Mesendoderm (in vitro differentiated cells): Measurements from ENCODE around the gene MYO15A.

Experiments
- DNase-seq: peaks from one replicate; pipeline ENCODE4 v3.0.0; 2013
- H2AK5ac ChIP-seq: 2 replicates; pipeline ENCODE4 v1.6.1; 2013; ENCODE audit warnings: low read length, inconsistent platforms
- H2BK120ac ChIP-seq: 2 replicates; pipeline ENCODE4 v1.6.1; 2013; ENCODE audit warnings: low read depth, mild to moderate bottlenecking, low read length, moderate library complexity, mixed read lengths
- H2BK15ac ChIP-seq: replicated peaks from 2 replicates; pipeline ENCODE4 v1.6.1; 2013; ENCODE audit warnings: low read depth, mild to moderate bottlenecking, moderate library complexity
- H2BK5ac ChIP-seq: 2 replicates; pipeline ENCODE4 v1.6.1; 2013; ENCODE audit warnings: low read length, inconsistent platforms
- H3K18ac ChIP-seq: 2 replicates; pipeline ENCODE4 v1.6.1; 2013; ENCODE audit warnings: mild to moderate bottlenecking, low read length, mixed read lengths
- H3K23ac ChIP-seq: one replicate; pipeline ENCODE4 v1.6.1; 2013; ENCODE audit warnings: low read length
- H3K27ac ChIP-seq: 2 replicates; pipeline ENCODE4 v1.5.1; 2013; ENCODE audit warnings: low read depth, mild to moderate bottlenecking, inconsistent platforms, low read length, moderate library complexity
- H3K27me3 ChIP-seq: 2 replicates; pipeline ENCODE4 v1.6.1; 2013; ENCODE audit warnings: low read length, control low read depth, mild to moderate bottlenecking, inconsistent platforms; ENCODE audit not compliant: insufficient read depth, poor library complexity
- H3K36me3 ChIP-seq: 2 replicates; pipeline ENCODE4 v1.6.1; 2013; ENCODE audit warnings: low read length, inconsistent platforms; ENCODE audit not compliant: control insufficient read depth, insufficient read depth
- H3K4ac ChIP-seq: one replicate; pipeline ENCODE4 v1.6.1; 2013; ENCODE audit warnings: low read depth, mild to moderate bottlenecking, low read length, moderate library complexity
- H3K4me1 ChIP-seq: 2 replicates; pipeline ENCODE4 v1.6.1; 2013; ENCODE audit warnings: low read depth, low read length, inconsistent platforms; ENCODE audit not compliant: control insufficient read depth
- H3K4me2 ChIP-seq: 2 replicates; pipeline ENCODE4 v1.6.1; 2013; ENCODE audit warnings: low read length
- H3K4me3 ChIP-seq: 2 replicates; pipeline ENCODE4 v1.5.1; 2013; ENCODE audit warnings: mild to moderate bottlenecking, low read length
- H3K56ac ChIP-seq: one replicate; pipeline ENCODE4 v1.6.1; 2013; ENCODE audit warnings: low read length
- H3K79me1 ChIP-seq: 2 replicates; pipeline ENCODE4 v1.6.1; 2013; ENCODE audit warnings: low read length, inconsistent platforms
- H3K79me2 ChIP-seq: 2 replicates; pipeline ENCODE4 v1.6.1; 2013; ENCODE audit warnings: mild to moderate bottlenecking, low read length; ENCODE audit not compliant: control insufficient read depth, insufficient read depth
- H3K9ac ChIP-seq: 2 replicates; pipeline ENCODE4 v1.6.1; 2013; ENCODE audit warnings: low read length, inconsistent platforms
- H4K5ac ChIP-seq: one replicate; pipeline ENCODE4 v1.6.1; 2013; ENCODE audit warnings: low read length
- H4K8ac ChIP-seq: one replicate; pipeline ENCODE4 v1.6.1; 2013; ENCODE audit warnings: low read depth, mild to moderate bottlenecking, control low read depth, low read length, moderate library complexity
- WGBS: extraction: QIAGEN DNeasy Blood & Tissue Kit; methylation state at CpG from one replicate; pipeline ENCODE4 v1.1.7; 2013; ENCODE audit warnings: low lambda C conversion rate, missing lambda C conversion rate; ENCODE audit not compliant: insufficient coverage; ENCODE audit errors: extremely low coverage; 5-methylcytosine and 5-hydroxymethylcytosine counted together

MYO15A gene

DNA sequence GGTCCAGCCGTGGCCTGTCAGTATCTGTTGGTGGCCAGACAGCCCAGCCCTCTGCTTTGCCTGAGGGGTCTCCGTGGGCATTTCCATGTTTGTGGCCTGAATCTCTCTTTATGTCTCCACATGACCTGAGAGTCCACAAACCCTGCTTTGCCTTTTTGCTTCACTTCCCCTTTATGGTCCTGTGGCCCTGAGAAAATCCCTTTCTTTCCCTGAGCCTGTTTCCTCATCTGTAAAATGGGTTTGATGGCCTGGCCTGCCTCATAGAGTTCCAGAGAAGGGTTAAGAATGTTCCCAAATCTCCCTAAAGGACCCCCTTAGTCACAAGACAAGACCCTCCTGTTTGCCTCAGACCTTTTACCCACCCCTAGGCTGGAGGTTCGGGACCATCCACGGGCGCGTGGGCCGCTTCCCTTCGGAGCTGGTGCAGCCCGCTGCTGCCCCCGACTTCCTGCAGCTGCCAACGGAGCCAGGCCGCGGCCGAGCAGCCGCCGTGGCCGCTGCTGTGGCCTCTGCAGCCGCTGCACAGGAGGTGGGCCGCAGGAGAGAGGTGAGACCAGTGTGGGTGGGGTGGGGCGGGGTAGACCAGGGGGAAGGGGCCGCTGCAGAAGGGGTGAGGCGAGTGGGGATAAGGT lies 48.9 kb downstream of the MYO15A start:
- no CpG with 5 or more reads among the region's 22 CpGs for WGBS
- H3K4me3 ChIP-seq: no peak overlapping the region
- peak overlapping the region; percentile 17 for H3K56ac ChIP-seq
- H3K23ac ChIP-seq: no peak overlapping the region
- no peaks in the 10 kb centered on the region for H3K4me1 ChIP-seq
- H2AK5ac ChIP-seq: no peak overlapping the region
- H3K9ac ChIP-seq: no peak overlapping the region
- no peaks in the 10 kb centered on the region for H3K79me1 ChIP-seq
- no peak overlapping the region for H2BK120ac ChIP-seq
- no peaks in the 10 kb centered on the region for H3K36me3 ChIP-seq
- H2BK5ac ChIP-seq: no peak overlapping the region
- H2BK15ac ChIP-seq: no peak overlapping the region
- H3K18ac ChIP-seq: peak overlapping the region; percentile 12
- peak overlapping the region; percentile 5 for H4K8ac ChIP-seq
- no peaks in the 10 kb centered on the region for H3K79me2 ChIP-seq
- H3K27me3 ChIP-seq: no peaks in the 10 kb centered on the region
- H3K27ac ChIP-seq: no peak overlapping the region
- no peak overlapping the region for H3K4me2 ChIP-seq
- DNase-seq: no peak
- no peak overlapping the region for H3K4ac ChIP-seq
- no peak overlapping the region for H4K5ac ChIP-seq

DNA sequence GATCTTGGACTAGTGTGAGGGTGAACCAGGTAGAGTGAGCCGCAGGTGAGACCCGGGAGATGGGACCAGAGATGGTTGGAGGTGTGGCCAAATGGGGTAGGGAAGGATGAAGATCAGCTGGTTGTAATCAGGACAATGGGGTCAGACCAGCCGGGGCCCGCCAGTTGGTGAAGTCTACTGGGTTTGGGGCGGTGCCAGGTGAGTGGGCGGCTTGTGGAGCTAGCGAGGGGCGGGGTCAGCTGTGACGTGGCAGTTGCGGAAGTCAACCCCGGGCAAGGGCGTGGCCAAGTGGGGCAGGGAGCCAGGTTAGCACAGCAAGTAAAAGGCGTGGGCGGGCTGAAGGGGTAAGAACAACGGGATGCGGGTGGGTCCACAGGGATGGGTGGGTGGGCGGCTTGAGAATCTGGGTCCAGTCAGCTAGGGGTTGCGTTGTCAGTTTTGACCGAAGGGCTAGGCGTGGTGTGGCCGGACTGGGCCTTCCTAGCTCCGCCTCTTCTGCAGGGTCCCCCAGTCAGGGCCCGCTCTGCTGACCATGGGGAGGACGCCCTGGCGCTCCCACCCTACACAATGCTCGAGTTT lies 49.6 kb downstream of the MYO15A start:
- H3K23ac ChIP-seq: no peak overlapping the region
- H3K56ac ChIP-seq: peak overlapping the region; percentile 85
- no peaks in the 10 kb centered on the region for H3K79me1 ChIP-seq
- no peak overlapping the region for H2AK5ac ChIP-seq
- no peaks in the 10 kb centered on the region for H3K4me1 ChIP-seq
- DNase-seq: peak; percentile 97
- peak overlapping the region; percentile 43 for H3K4me3 ChIP-seq
- H2BK5ac ChIP-seq: no peak overlapping the region
- peak overlapping the region; percentile 5 for H4K8ac ChIP-seq
- no peaks in the 10 kb centered on the region for H3K36me3 ChIP-seq
- H3K79me2 ChIP-seq: no peaks in the 10 kb centered on the region
- no peak overlapping the region for H2BK120ac ChIP-seq
- H3K27ac ChIP-seq: no peak overlapping the region
- no peaks in the 10 kb centered on the region for H3K27me3 ChIP-seq
- WGBS: no CpG with 5 or more reads among the region's 26 CpGs
- H3K18ac ChIP-seq: peak overlapping the region; percentile 12
- no peak overlapping the region for H2BK15ac ChIP-seq
- H3K9ac ChIP-seq: peak overlapping the region; percentile 53
- H3K4me2 ChIP-seq: peak overlapping the region; percentile 64
- no peak overlapping the region for H4K5ac ChIP-seq
- no peak overlapping the region for H3K4ac ChIP-seq

DNA sequence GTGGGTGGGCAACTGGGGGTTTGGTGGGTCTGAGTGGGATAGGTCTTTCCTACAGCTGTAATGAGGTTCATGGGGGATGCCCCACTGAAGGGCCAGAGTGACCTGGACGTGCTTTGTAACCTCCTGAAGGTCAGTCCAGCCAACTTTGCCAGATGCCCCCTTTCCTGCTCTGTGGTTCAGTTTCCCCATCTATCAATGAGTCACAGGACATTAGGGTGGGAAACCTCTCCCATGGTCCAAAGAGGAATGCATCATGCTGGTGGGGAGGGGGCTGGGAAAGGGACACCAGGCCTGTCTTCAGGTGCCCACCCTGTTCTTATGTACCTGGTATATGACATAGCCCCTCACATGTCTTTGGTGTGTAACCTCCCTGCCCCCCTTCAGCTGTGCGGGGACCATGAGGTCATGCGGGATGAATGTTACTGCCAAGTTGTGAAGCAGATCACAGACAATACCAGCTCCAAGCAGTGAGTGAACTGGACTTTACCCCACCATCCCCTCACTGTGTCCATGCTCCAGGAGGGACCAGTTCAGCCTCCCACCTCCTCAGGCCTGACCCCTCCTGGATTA lies 51.1 kb downstream of the MYO15A start:
- Histone ChIP-seq H2BK5ac (no peak overlapping the region), H3K4me2 (no peak overlapping the region), H3K36me3 (no peaks in the 10 kb centered on the region), H4K5ac (no peak overlapping the region), H3K79me2 (no peaks in the 10 kb centered on the region), H3K23ac (no peak overlapping the region), H3K4me3 (no peak overlapping the region), H3K27me3 (no peaks in the 10 kb centered on the region), H3K18ac (no peak overlapping the region), H2AK5ac (no peak overlapping the region), H2BK15ac (no peak overlapping the region), H4K8ac (no peak overlapping the region), H3K27ac (no peak overlapping the region), H3K56ac (no peak overlapping the region), H3K4ac (no peak overlapping the region), H3K79me1 (no peaks in the 10 kb centered on the region), H2BK120ac (no peak overlapping the region), H3K9ac (no peak overlapping the region), H3K4me1 (no peaks in the 10 kb centered on the region)
- no CpG with 5 or more reads among the region's 3 CpGs for WGBS
- DNase-seq: no peak

DNA sequence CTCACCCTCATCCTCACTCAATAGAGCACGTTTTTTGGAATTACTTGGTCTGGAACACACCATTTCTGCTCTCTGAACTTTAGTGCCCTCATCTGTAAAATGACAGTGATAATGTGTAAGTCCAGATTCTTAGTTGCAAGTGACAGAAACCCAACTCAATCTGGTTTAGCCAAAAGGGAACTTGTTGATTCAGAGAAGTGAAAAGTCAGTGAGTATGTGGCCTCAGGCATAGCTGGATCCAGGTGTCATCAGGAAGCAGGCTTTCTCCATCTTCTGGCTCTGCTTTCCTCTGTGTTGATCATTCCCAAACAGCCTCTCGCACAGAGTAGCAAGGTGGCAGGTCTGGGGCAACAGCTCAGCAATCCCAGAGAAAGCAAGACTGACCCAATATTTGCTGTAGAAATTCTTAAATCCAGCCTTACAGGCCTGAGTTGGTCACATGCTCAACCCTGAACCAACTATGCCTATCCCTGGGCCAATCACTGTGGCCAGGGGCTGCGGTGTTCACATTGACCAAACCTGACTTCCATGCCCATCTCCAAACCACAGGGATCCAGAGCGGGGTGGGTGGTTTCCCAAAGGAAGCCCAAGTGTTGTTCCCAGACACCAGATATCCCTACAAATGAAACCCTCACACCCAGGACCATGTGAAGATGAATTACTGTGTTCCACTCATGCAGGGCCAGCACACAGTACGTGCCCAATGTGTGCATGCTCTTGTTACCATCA lies 51.7 kb downstream of the MYO15A start:
- H2BK5ac ChIP-seq: no peak overlapping the region
- no peak overlapping the region for H3K4ac ChIP-seq
- no peaks in the 10 kb centered on the region for H3K36me3 ChIP-seq
- H3K4me1 ChIP-seq: no peaks in the 10 kb centered on the region
- WGBS: no CpG with 5 or more reads among the region's 5 CpGs
- no peak overlapping the region for H2AK5ac ChIP-seq
- no peak overlapping the region for H3K4me3 ChIP-seq
- H2BK120ac ChIP-seq: no peak overlapping the region
- no peak overlapping the region for H3K27ac ChIP-seq
- H3K4me2 ChIP-seq: no peak overlapping the region
- H3K23ac ChIP-seq: no peak overlapping the region
- H3K27me3 ChIP-seq: no peaks in the 10 kb centered on the region
- H3K56ac ChIP-seq: no peak overlapping the region
- no peak for DNase-seq
- H4K5ac ChIP-seq: no peak overlapping the region
- H3K18ac ChIP-seq: no peak overlapping the region
- H3K79me2 ChIP-seq: no peaks in the 10 kb centered on the region
- H4K8ac ChIP-seq: no peak overlapping the region
- H2BK15ac ChIP-seq: no peak overlapping the region
- no peaks in the 10 kb centered on the region for H3K79me1 ChIP-seq
- H3K9ac ChIP-seq: no peak overlapping the region

DNA sequence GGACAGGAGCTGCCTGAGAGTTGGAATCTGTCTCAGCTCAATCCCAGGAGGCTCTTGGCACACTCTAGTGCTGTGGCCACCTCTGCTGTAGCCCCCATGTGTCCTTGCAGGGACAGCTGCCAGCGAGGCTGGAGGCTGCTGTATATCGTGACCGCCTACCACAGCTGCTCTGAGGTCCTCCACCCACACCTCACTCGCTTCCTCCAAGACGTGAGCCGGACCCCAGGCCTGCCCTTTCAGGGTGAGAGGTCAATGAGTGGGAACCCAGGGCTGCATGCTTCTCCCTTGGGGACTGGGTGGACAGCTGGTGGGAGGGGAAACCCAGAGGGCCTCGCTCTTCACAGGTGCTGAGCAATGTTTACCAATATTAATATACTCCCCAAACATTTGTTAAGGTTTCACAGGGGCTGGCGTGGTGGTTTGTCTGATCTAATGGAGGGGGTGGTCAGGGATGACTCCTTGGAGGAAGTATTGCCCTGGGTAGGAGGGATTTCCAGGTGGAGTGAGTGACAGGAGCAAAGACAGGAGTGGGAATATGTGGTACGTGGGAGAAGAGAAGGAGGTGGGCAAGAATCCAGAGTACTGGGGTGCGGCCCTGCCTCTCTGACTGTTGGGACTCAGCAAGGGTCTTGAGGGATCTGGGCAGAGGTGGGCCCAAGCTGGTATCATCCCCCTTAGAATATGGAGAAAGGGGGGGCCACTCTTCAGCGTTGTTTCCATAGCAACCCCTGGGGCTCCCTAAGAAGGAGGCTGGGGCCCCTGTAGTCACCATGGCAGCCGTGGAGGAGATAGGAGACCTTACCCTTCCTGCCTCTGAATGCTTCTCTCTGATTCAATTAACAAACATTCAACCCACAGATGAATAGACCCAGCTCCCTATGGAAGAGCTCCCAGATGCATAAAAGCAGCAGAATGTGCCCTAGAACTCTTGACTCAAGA lies 52.9 kb downstream of the MYO15A start:
- H3K4ac ChIP-seq: no peak overlapping the region
- H3K23ac ChIP-seq: no peak overlapping the region
- no peaks in the 10 kb centered on the region for H3K79me1 ChIP-seq
- H3K9ac ChIP-seq: no peak overlapping the region
- no peak overlapping the region for H3K4me3 ChIP-seq
- no peak overlapping the region for H3K56ac ChIP-seq
- H3K4me2 ChIP-seq: no peak overlapping the region
- no peak overlapping the region for H3K27ac ChIP-seq
- no peaks in the 10 kb centered on the region for H3K79me2 ChIP-seq
- no peaks in the 10 kb centered on the region for H3K27me3 ChIP-seq
- H3K4me1 ChIP-seq: no peaks in the 10 kb centered on the region
- WGBS: no CpG with 5 or more reads among the region's 12 CpGs
- H3K36me3 ChIP-seq: no peaks in the 10 kb centered on the region
- H4K8ac ChIP-seq: no peak overlapping the region
- H2BK15ac ChIP-seq: no peak overlapping the region
- H4K5ac ChIP-seq: no peak overlapping the region
- no peak overlapping the region for H2AK5ac ChIP-seq
- H2BK5ac ChIP-seq: no peak overlapping the region
- H3K18ac ChIP-seq: no peak overlapping the region
- no peak for DNase-seq
- no peak overlapping the region for H2BK120ac ChIP-seq
